H1 (cell line): ENCODE results near the gene HIP1. TPM values are rescaled to one million over a fixed set of nuclear protein-coding genes. Genes with fewer than 3 reads are reported as not detected.
A peak's percentile ranks its signal among the peaks of the same experiment; 100 is the strongest.

Source experiments
- CTCF ChIA-PET: fragments of 300-600 bp; sonication (Branson Sonifier 250); formaldehyde crosslinking; loops from one replicate; lab custom pipeline; 2021; ENCODE audit not compliant: partially characterized antibody; lab: Charles Lee
- POLR2A ChIA-PET: fragments of 300-600 bp; sonication (Branson Sonifier 250); formaldehyde crosslinking; loops from one replicate; lab custom pipeline; 2021; ENCODE audit warnings: inconsistent platforms; ENCODE audit not compliant: partially characterized antibody; lab: Charles Lee
- DNase-seq, 2 experiments: peaks; one replicate each; pipeline versions ENCODE4 v3.0.0 to v3.0.0-alpha.2; 2010 to 2022; ENCODE audit warnings: low spot score in 2 of 2, low read depth in 1 of 2, mixed read lengths in 1 of 2
- FAIRE-seq: peaks from 2 replicates; lab custom pipeline; 2011; peaks lifted over from hg19 to GRCh38; lab: Jason Lieb, UNC
- H2AFZ ChIP-seq: 2 replicates; pipeline ENCODE4 v1.8.1; 2012; ENCODE audit warnings: low read length, inconsistent platforms
- H2AK5ac ChIP-seq: 2 replicates; pipeline ENCODE4 v1.6.1; 2013; ENCODE audit warnings: low read depth, low read length
- H2BK120ac ChIP-seq: replicated peaks from 2 replicates; pipeline ENCODE3; 2013; ENCODE audit warnings: low read depth, low read length, inconsistent platforms
- H2BK12ac ChIP-seq: 2 replicates; pipeline ENCODE4 v1.6.1; 2013; ENCODE audit warnings: low read depth, low read length
- H2BK15ac ChIP-seq: 2 replicates; pipeline ENCODE4 v1.6.1; 2013; ENCODE audit warnings: low read length
- H2BK20ac ChIP-seq: 2 replicates; pipeline ENCODE4 v1.6.1; 2013; ENCODE audit warnings: low read length
- H2BK5ac ChIP-seq: 2 replicates; pipeline ENCODE4 v1.6.1; 2013; ENCODE audit warnings: low read depth, low read length
- H3K14ac ChIP-seq: 2 replicates; pipeline ENCODE4 v1.6.1; 2013; ENCODE audit warnings: inconsistent platforms; ENCODE audit not compliant: insufficient read length
- H3K18ac ChIP-seq: 2 replicates; pipeline ENCODE4 v1.6.1; 2013; ENCODE audit warnings: low read length; ENCODE audit errors: extremely low read depth
- H3K23ac ChIP-seq: 2 replicates; pipeline ENCODE4 v1.6.1; 2013; ENCODE audit warnings: inconsistent platforms; ENCODE audit not compliant: insufficient read length
- H3K23me2 ChIP-seq: 2 replicates; pipeline ENCODE4 v1.6.1; 2013; ENCODE audit warnings: low read depth, low read length
- H3K27ac ChIP-seq: 2 replicates; pipeline ENCODE4 v1.6.1; 2011; ENCODE audit warnings: low read depth, low read length, inconsistent platforms
- H3K27me3 ChIP-seq, 4 experiments: replicated peaks in 1 of 4; 1 replicate in 1 of 4; 2 replicates in 3 of 4; pipeline versions ENCODE4 v1.6.1 to v1.8.1; 2011 to 2013; ENCODE audit warnings: low read length in 3 of 4, mild to moderate bottlenecking in 3 of 4, inconsistent platforms in 2 of 4, mixed read lengths in 2 of 4, moderate library complexity in 1 of 4; ENCODE audit not compliant: control insufficient read depth in 3 of 4, insufficient read depth in 3 of 4; ENCODE audit errors: extremely low read depth in 1 of 4
- H3K36me3 ChIP-seq, 4 experiments: 2 replicates each; pipeline versions ENCODE4 v1.6.1 to v1.8.1; 2011 to 2013; ENCODE audit warnings: mild to moderate bottlenecking in 4 of 4, low read length in 3 of 4, moderate library complexity in 2 of 4, control low read depth in 1 of 4, inconsistent platforms in 1 of 4; ENCODE audit not compliant: insufficient read depth in 4 of 4, control insufficient read depth in 2 of 4
- H3K4ac ChIP-seq: replicated peaks from 2 replicates; pipeline ENCODE3; 2013; ENCODE audit warnings: low read length, low read depth, mixed read lengths, inconsistent platforms; ENCODE audit not compliant: insufficient read length
- H3K4me1 ChIP-seq, 4 experiments: replicated peaks in 1 of 4; 1 replicate in 1 of 4; 2 replicates in 3 of 4; pipeline versions ENCODE4 v1.6.1 to v1.8.1; 2011 to 2013; ENCODE audit warnings: low read length in 3 of 4, inconsistent platforms in 2 of 4, mixed read lengths in 1 of 4; ENCODE audit not compliant: insufficient read depth in 4 of 4, control insufficient read depth in 3 of 4
- H3K4me2 ChIP-seq, 2 experiments: 2 replicates each; pipeline versions ENCODE4 v1.6.1 to v1.8.1; 2011 to 2013; ENCODE audit warnings: low read depth in 2 of 2, low read length in 2 of 2, control low read depth in 1 of 2, inconsistent platforms in 1 of 2, mild to moderate bottlenecking in 1 of 2; ENCODE audit not compliant: insufficient read depth in 1 of 2
- H3K4me3 ChIP-seq, 4 experiments: fragments of 200-600, 300-600 bp in 1 of 4; sonication (generic), shearing (Covaris generic), sonication (Bioruptor Twin) in 1 of 4; 2 replicates each; pipeline versions ENCODE4 v1.5.1 to v1.8.1; 2011 to 2016; ENCODE audit warnings: low read length in 4 of 4, low read depth in 3 of 4, control low read depth in 2 of 4, inconsistent platforms in 2 of 4, mild to moderate bottlenecking in 2 of 4, mixed read lengths in 1 of 4, moderate library complexity in 1 of 4; ENCODE audit not compliant: insufficient read depth in 2 of 4; ENCODE audit errors: extremely low read depth in 1 of 4
- H3K56ac ChIP-seq: replicated peaks from 2 replicates; pipeline ENCODE3; 2013; ENCODE audit warnings: low read depth, mild to moderate bottlenecking, mixed read lengths, low read length, inconsistent platforms; ENCODE audit not compliant: insufficient read length
- H3K79me1 ChIP-seq: 2 replicates; pipeline ENCODE4 v1.6.1; 2013; ENCODE audit warnings: low read depth, low read length, control low read depth
- H3K79me2 ChIP-seq, 2 experiments: 2 replicates each; pipeline versions ENCODE4 v1.6.1 to v1.8.1; 2012 to 2013; ENCODE audit warnings: low read length in 2 of 2, mild to moderate bottlenecking in 2 of 2, inconsistent platforms in 1 of 2; ENCODE audit not compliant: insufficient read depth in 2 of 2, control insufficient read depth in 1 of 2
- H3K9ac ChIP-seq, 4 experiments: replicated peaks in 1 of 4; 1 replicate in 1 of 4; 2 replicates in 3 of 4; pipeline versions ENCODE4 v1.6.1 to v1.8.1; 2011 to 2013; ENCODE audit warnings: low read depth in 3 of 4, low read length in 3 of 4, control low read depth in 2 of 4, mild to moderate bottlenecking in 2 of 4, moderate library complexity in 2 of 4, inconsistent platforms in 1 of 4; ENCODE audit errors: extremely low read depth in 1 of 4
- H3K9me3 ChIP-seq, 2 experiments: 2 replicates each; pipeline versions ENCODE4 v1.6.1 to v1.8.1; 2012 to 2013; ENCODE audit warnings: mild to moderate bottlenecking in 2 of 2, moderate library complexity in 2 of 2, control low read depth in 1 of 2, inconsistent platforms in 1 of 2, low read depth in 1 of 2, low read length in 1 of 2, mixed read lengths in 1 of 2; ENCODE audit not compliant: insufficient read depth in 2 of 2
- H4K20me1 ChIP-seq, 2 experiments: replicated peaks in 1 of 2; 2 replicates each; pipeline versions ENCODE3 to v1.8.1; 2011 to 2013; ENCODE audit warnings: inconsistent platforms in 2 of 2, low read length in 2 of 2, mild to moderate bottlenecking in 1 of 2; ENCODE audit not compliant: insufficient read depth in 2 of 2, control insufficient read depth in 1 of 2
- H4K5ac ChIP-seq: 2 replicates; pipeline ENCODE4 v1.6.1; 2013; ENCODE audit warnings: low read length, low read depth, mixed read lengths, inconsistent platforms; ENCODE audit not compliant: insufficient read length
- H4K8ac ChIP-seq: 2 replicates; pipeline ENCODE4 v1.8.0; 2013; ENCODE audit warnings: mild to moderate bottlenecking, moderate library complexity, low read length, inconsistent platforms; ENCODE audit not compliant: insufficient read depth; ENCODE audit errors: extremely low read depth
- H4K91ac ChIP-seq: replicated peaks from 2 replicates; pipeline ENCODE3; 2013; ENCODE audit warnings: low read length, mixed read lengths, inconsistent platforms; ENCODE audit not compliant: insufficient read length
- BACH1 ChIP-seq: IDR thresholded peaks from 2 replicates; pipeline ENCODE4 v1.6.1; 2012; ENCODE audit warnings: low read length, improper control_type of control experiment
- BRCA1 ChIP-seq: IDR thresholded peaks from 2 replicates; pipeline ENCODE4 v1.6.1; 2012; ENCODE audit warnings: low read depth, low read length, improper control_type of control experiment
- CTCF ChIP-seq, 3 experiments: IDR thresholded peaks; 1 replicate in 2 of 3; 2 replicates in 1 of 3; pipeline versions ENCODE4 v1.5.1 to v1.6.1; 2011; ENCODE audit warnings: low read length in 3 of 3, mild to moderate bottlenecking in 3 of 3, inconsistent platforms in 2 of 3, low read depth in 1 of 3, moderate library complexity in 1 of 3; ENCODE audit not compliant: insufficient read depth in 1 of 3; ENCODE audit errors: control extremely low read depth in 1 of 3
- GABPA ChIP-seq: IDR thresholded peaks from 2 replicates; pipeline ENCODE4 v1.6.1; 2011; ENCODE audit warnings: mild to moderate bottlenecking, low read length, moderate library complexity, borderline replicate concordance; ENCODE audit not compliant: insufficient read depth
- HDAC2 ChIP-seq, 2 experiments: fragments of 300-600 bp in 1 of 2; sonication (generic) in 1 of 2; IDR thresholded peaks; 2 replicates each; pipeline ENCODE4 v1.6.1; 2011 to 2012; ENCODE audit warnings: low read depth in 2 of 2, low read length in 2 of 2, mild to moderate bottlenecking in 2 of 2, moderate library complexity in 2 of 2, borderline replicate concordance in 1 of 2, inconsistent platforms in 1 of 2
- HDAC6 ChIP-seq: IDR thresholded peaks from one replicate; pipeline ENCODE4 v1.7.1; 2012; ENCODE audit warnings: low read depth, mild to moderate bottlenecking, inconsistent platforms, low read length, moderate library complexity
- KDM1A ChIP-seq: fragments of 200-600, 300-600 bp; sonication (generic); IDR thresholded peaks from 2 replicates; pipeline ENCODE4 v1.7.1; 2016; ENCODE audit warnings: mild to moderate bottlenecking, low read length, borderline replicate concordance
- SIN3A ChIP-seq, 2 experiments: IDR thresholded peaks in 1 of 2; conservative IDR thresholded peaks in 1 of 2; 2 replicates each; pipeline ENCODE4 v1.6.1; 2011 to 2012; ENCODE audit warnings: low read length in 2 of 2, improper control_type of control experiment in 1 of 2, low read depth in 1 of 2, mild to moderate bottlenecking in 1 of 2
- WGBS, 2 experiments: shearing (Covaris generic) in 1 of 2; methylation state at CpG; one replicate each; pipeline versions ENCODE4 v1.1.6 to v1.1.7; 2013 to 2015; ENCODE audit warnings: low lambda C conversion rate in 2 of 2, mixed read lengths in 2 of 2, inconsistent platforms in 1 of 2, low coverage in 1 of 2, missing lambda C conversion rate in 1 of 2; ENCODE audit not compliant: insufficient replicate concordance in 2 of 2, insufficient coverage in 1 of 2, insufficient read length in 1 of 2; ENCODE audit errors: extremely low coverage in 1 of 2, missing lambda C conversion rate in 1 of 2; 5-methylcytosine and 5-hydroxymethylcytosine counted together
- polyA plus RNA-seq, 7 experiments: library from polyadenylated mRNA; depleted of rRNA in 3 of 7; stranded (reverse) in 5 of 7; unstranded in 2 of 7; fragments of >200 nt in 5 of 7; fragments of 200-250 nt in 2 of 7; gene quantifications; 1 replicate in 5 of 7; 2 replicates in 1 of 7; 4 replicates in 1 of 7; pipeline versions ENCODE4 v1.2.1 to v1.2.3, GENCODE V29; 2011 to 2013; ENCODE audit warnings: missing spikeins in 2 of 7, mixed read lengths in 2 of 7
- total RNA-seq: library from RNA; stranded (reverse); fragmentation: NEBNext Ultra II Directional; extraction: Animal tissue kit (Norgen Biotek cat#: 25700); gene quantifications from 2 replicates; pipeline ENCODE4 v1.2.1, GENCODE V29; 2021

The HIP1 gene
- total and polyA plus RNA-seq, 2 of the 8 experiments (the other 6 are each of a cell fraction or from before 2014, with no cell fraction given): 51.8 to 108 TPM

GRCh38 chr7:75732764-75733630 lies 5.7 kb downstream of the HIP1 start:
- H3K9ac ChIP-seq: no peak overlapping the region
- H3K79me2 ChIP-seq: no peaks in the 10 kb centered on the region
- no peak overlapping the region for H3K27ac ChIP-seq
- no peak overlapping the region for H4K5ac ChIP-seq
- DNase-seq: no peak
- no peak overlapping the region for H2AFZ ChIP-seq
- H2BK20ac ChIP-seq: no peak overlapping the region
- 90% methylated on average over 15 of the region's 15 CpGs; no CpG with 5 or more reads in 1 of the 2 experiments for WGBS, 2 experiments
- H3K18ac ChIP-seq: no peak overlapping the region
- no peak overlapping the region for H3K4me3 ChIP-seq
- ChIA-PET POLR2A (no interaction called here), CTCF (interaction anchor here (2.2 kb wide), 1 partner anchor 10 kb away, joined by 7 read pairs; no protein-coding TSS in a partner anchor)
- no peaks in the 10 kb centered on the region for H3K36me3 ChIP-seq
- no peak overlapping the region for H3K14ac ChIP-seq
- H2BK120ac ChIP-seq: no peak overlapping the region
- H3K4ac ChIP-seq: no peak overlapping the region
- no peak overlapping the region for H2BK12ac ChIP-seq
- peak overlapping the region; percentile 82; the same call in 1 of the 2 replicates for H2AK5ac ChIP-seq
- H3K23ac ChIP-seq: no peak overlapping the region
- peaks cover 0 to 1% of the 10 kb centered on the region in 2 experiments for H4K20me1 ChIP-seq
- no peaks in the 10 kb centered on the region for H3K9me3 ChIP-seq
- no peak overlapping the region for H3K4me2 ChIP-seq
- no peak overlapping the region for H4K91ac ChIP-seq
- H2BK5ac ChIP-seq: no peak overlapping the region
- no peak overlapping the region; the same call in 1 of the 2 replicates for H4K8ac ChIP-seq
- H3K27me3 ChIP-seq: peaks cover 0 to 2% (median under 1%) of the 10 kb centered on the region in 4 experiments; a peak in 1 of 7 replicates
- H3K79me1 ChIP-seq: peaks cover 2% of the 10 kb centered on the region; the same call in 1 of the 2 replicates
- peaks cover under 1 to 12% (median 7%) of the 10 kb centered on the region in 4 experiments for H3K4me1 ChIP-seq
- H3K23me2 ChIP-seq: peaks cover 1% of the 10 kb centered on the region; the same call in 1 of the 2 replicates
- H3K56ac ChIP-seq: no peak overlapping the region
- H2BK15ac ChIP-seq: no peak overlapping the region
- FAIRE-seq: no peak
- TF ChIP-seq GABPA: no peak
- TF ChIP-seq BACH1: no peak
- TF ChIP-seq KDM1A: no peak
- TF ChIP-seq CTCF (IDR thresholded peaks at IDR 0.05; ENCODE audit: control extremely low read depth in 1 of 3, insufficient read depth in 1 of 3, low read depth in 1 of 3, low read length in 3 of 3): no peak
- no peak for TF ChIP-seq HDAC6
- TF ChIP-seq SIN3A (conservative IDR thresholded peaks at IDR 0.05 in 1 of 2, IDR thresholded peaks at IDR 0.05 in 1 of 2; ENCODE audit: low read depth in 1 of 2, low read length in 2 of 2): no peak
- no peak for TF ChIP-seq BRCA1
- TF ChIP-seq HDAC2 (IDR thresholded peaks at IDR 0.05; ENCODE audit: borderline replicate concordance in 1 of 2, low read depth in 2 of 2, low read length in 2 of 2): no peak
